Occipital lobe (tissue), 2 donors: ENCODE data around the gene RAB33B. TPM values are rescaled to one million over a fixed set of nuclear protein-coding genes. Genes with fewer than 3 reads are reported as not detected.
"Not testable (repeated sequence)": the region's sequence is repeated elsewhere in the genome, so short reads cannot be mapped to it uniquely, and the experiment has no call there.

Source experiments
- DNase-seq: peaks from one replicate; lab custom pipeline; 2025; lab: John Stamatoyannopoulos, UW
- total RNA-seq: library from RNA; depleted of rRNA; stranded (reverse); fragments of >200 nt; gene quantifications from one replicate; pipeline ENCODE4 v1.2.3, GENCODE V29; 2014

RAB33B gene
- total RNA-seq, 1 donor from 2014 or later, result 47.7 TPM

DNA sequence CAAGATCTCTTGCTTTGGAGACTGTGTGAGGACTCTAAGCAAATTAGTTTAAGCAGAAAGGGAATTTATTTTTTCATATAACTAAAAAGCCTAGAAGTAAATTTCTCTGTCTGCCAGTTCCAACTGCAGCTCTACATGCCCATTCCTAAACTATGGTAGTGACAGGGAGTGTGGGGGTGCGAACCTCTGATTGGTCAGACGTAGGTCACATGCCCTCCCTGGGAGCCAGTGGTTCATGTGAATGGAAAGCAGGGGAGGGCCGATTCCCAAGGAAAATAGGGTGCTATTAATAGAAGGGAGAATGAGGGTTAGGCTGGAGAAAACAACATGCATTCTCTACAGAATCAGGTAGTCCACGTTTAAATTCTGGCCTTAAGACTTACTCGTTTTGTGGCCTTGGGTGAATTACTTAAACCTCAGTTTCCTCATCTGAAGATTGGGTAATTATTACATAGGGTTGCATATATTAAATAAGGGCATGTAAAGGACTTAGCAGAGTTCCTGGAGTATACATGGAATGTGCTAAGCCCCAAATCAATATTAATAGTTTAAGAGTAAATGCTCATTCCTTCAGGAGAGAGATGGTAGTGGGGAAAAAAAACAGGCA is 7.2 kb downstream of the RAB33B start:
- DNase-seq, result no peak

DNA sequence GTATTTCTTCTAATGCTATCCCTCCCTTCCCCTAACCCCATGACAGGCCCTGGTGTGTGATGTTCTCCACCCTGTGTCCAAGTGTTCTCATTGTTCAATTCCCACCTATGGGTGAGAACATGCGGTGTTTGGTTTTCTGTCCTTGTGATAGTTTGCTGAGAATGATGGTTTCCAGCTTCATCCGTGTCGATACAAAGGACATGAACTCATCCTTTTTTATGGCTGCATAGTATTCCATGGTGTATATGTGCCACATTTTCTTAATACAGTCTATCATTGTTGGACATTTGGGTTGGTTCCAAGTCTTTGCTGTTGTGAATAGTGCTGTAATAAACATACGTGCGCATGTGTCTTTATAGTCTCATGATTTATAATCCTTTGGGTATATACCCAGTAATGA is 10.6 kb downstream of the RAB33B start:
- not testable (repeated sequence) for DNase-seq

DNA sequence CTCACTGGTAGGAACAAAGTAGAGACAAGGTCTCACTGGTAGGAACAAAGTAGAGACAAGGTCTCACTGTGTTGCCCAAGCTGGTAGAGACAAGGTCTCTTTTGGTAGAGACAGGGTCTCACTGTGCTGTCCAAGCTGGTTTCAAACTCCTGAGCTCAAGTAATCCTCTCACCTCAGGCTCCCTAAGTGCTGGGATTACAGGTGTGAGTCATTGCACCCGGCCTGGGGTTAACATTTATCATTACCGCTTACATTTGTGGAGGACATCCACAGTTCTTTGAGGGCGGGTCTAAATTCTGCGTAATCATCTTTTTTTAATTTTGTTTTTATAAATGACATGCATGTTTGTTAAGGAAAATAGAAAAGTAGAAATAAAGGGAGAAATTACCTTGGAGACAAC is 12.0 kb downstream of the RAB33B start:
- DNase-seq, result no peak

DNA sequence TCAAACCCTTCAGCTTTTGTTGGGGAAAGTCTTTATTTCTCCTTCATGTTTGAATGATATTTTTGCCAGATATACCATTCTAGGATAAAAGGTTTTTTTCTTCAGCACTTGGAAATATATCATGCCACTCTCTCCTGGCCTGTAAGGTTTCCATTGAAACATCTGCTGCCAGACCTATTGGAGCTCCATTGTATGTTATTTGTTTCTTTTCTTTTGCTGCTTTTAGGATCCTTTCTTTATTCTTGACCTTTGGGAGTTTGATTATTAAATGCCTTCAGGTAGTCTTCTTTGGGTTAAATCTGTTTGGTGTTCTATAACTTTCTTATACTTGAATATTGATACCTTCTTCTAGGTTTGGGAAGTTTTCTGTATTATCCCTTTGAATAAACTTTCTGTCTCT is 14.8 kb downstream of the RAB33B start:
- not testable (repeated sequence) for DNase-seq

DNA sequence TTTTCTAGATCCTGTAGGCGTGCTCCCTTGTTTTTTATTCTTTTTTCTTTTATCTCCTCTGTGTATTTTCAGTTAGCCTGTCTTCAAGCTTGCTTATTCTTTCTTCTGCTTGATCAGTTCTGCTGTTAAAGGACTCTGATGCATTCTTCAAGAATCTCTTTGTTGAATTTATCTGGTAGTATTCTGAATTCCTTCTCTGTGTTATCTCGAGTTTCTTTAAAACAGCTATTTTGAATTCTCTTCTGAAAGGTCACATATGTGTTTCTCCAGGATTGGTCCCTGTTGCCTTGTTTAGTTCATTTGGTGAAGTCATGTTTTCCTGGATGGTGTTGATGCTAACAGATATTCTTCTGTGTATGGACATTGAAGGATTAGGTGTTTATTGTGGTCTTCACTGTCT is 15.3 kb downstream of the RAB33B start:
- DNase-seq, result no peak

DNA sequence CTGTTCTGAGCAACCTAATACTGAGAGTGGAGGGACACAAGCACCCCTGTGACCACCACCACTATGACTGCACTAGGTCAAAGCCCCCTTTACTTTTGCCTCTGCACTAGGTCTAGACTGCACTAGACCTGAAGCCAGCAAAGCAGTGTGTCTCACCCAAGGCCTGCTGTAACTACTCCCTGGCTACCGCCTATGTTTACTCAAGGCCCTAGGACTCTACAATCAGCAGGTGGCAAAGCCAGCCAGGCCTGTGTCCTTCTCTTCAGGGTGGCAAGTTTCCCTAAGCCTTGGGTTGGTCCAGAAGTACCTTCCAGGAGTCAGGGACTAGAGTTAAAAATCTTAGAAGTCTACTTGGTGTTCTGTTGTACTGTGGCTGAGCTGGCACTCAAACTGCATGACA is 15.9 kb downstream of the RAB33B start:
- DNase-seq, result no peak

DNA sequence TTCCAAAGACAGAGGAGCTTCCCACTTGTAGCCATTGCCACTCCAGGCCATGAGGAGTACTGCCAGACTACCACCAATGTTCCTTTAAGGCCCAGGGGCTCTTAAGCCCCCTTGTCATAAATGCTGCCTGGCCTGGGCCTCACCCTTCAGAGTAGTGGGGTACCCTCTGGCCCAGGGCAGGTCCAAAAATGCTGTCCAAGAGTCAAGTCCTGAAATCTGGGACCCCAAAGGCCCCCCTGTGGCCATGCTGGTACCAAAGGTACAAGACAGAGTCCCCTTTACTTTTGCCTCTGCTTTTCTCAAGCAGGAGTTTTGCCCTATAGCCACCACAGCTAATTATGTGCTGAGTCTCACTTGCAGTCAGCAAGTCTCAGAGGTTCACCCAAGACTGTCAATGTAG is 16.4 kb downstream of the RAB33B start:
- no peak for DNase-seq

DNA sequence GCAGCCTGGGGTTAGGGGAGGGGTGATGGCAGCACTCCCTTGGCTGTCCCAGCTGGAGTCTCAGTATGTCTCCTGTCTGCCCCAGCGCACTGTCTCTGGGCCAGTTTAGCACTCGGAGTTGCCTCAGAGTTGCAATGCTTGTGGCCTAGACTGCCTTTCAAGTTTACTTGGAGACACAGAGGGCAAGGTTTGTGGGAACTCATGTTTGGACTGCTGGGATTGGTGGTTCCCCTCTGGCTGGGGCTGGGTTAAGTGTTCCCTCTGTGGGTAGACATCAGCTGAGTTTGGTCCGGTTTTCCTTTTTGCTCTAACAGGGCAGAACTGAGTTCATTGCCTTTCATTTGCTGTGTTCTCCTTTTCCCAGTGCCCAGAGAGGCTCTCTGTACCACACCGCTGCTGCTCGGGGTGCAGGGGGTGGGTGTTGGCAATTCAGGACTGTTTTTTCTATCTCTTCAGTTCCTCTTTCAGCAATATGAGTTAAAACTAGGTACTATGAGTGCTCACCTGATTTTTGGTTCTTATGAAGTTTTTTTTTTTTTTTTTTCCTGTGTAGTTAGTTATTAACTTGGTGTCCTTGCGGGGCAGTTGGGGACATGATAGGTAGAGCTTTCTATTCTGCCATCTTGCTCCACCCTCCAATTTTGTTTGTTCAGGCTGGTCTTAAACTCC is 17.2 kb downstream of the RAB33B start:
- no peak for DNase-seq

DNA sequence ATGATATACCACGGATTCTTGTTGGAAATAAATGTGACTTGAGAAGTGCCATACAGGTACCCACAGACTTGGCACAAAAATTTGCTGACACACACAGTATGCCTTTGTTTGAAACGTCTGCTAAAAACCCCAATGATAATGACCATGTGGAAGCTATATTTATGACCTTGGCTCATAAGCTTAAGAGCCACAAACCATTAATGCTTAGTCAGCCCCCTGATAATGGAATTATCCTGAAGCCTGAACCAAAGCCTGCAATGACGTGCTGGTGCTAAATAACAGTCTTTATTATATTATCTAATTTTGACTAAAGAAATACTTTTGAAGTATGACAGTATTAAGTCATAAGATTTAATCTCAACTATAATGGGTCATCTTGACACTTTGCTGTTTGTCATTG is 18.9 kb downstream of the RAB33B start:
- no peak for DNase-seq

DNA sequence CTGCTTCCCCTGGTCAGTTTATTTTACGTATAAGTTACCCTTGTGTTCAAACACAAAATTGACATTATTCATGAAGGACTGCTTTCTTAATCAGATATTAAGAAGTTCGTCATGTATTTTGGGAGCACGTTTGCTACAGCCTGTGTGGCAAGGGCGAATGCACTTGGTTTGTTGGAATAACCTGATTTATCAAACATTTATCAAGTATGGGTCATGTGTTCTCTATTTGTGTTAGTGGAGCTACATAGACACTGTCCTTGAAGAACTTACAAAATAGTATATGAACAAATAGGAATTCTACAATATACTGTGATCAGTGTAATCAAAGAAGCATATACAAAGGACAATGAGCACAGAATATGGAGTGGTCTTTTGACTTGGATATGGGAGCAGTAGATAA is 22.4 kb downstream of the RAB33B start:
- DNase-seq, result no peak

DNA sequence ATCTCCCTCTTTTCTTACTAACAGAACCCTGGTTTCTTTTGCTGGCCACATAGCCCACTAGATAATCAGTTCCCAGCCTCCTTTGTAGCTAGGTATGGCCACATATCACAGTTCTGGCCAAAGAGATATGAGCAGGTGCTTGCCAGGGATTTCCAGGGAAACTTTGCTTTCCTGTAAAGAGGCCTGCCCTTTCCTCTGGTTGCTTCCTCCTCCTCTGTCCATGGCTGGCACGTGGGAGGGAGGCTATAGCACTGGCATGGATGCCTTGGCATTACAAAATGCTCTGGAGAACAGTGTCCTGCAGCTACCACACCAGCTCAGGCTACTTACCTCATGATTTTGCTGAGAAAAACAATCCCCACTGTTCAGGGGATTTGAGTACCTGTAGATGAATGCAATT is 27.5 kb downstream of the RAB33B start:
- DNase-seq, result no peak

DNA sequence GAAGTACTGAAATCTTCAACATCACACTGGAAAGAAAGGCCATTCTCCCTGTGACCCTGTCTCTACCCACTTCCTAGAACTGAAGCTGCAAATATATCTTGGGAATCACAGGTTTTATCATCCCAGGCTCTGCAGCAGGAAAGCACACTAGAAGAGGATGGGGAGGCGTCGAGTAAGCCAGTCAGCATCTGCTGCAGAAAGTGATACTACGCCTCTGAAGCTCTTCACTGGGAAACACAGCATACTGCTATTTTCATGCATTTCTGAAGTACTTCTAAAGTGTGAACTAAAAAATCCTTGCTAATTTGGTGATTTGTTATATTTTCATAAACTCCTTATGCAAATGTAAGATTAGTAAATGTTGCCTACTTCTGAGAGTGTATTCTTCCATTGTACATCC is 29.1 kb downstream of the RAB33B start:
- DNase-seq, result no peak

DNA sequence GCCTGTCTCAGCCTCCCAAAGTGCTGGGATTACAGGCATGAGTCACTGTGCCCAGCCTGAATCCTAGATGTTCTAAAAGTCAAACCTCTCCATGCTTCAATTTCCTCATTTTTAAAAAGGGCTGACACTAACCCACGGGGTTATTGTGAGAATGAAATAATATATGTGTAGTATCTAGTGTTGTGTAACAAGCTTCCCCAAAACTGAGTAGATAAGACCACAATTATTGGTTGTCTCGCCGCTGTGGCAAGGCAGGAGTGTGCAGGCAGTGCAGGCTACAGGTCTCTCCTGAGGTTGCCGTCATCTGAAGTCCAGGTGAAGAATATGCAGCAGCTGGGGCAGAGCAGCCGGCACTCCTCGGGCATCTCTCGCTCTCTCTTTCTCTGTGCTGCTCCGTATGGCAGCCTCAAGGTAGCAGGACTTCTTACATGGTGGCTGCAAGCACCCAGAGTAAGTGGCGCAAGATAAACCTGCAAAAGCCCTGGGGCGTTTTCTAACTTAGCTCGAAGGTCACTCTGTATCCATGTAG is 30.9 kb downstream of the RAB33B start:
- DNase-seq, result no peak

DNA sequence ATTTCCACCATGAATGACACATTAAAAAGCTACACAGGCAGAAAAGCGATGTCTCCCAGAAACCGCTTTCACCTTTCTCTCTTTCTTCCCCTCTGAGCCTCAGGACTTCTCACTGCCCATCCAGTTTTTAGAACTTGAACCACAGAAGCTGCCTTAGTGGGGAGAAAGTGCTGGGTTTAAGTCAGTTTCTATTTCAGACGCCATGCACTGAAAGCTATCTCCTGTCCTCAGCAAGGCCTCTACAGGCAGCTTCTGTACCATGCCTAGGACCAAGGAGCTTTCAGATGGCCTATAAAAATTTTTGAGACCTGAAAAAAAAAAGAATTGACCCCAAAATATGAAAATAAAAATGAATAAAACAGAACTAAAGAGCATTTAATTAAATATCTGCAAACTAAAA is 34.5 kb downstream of the RAB33B start:
- no peak for DNase-seq

DNA sequence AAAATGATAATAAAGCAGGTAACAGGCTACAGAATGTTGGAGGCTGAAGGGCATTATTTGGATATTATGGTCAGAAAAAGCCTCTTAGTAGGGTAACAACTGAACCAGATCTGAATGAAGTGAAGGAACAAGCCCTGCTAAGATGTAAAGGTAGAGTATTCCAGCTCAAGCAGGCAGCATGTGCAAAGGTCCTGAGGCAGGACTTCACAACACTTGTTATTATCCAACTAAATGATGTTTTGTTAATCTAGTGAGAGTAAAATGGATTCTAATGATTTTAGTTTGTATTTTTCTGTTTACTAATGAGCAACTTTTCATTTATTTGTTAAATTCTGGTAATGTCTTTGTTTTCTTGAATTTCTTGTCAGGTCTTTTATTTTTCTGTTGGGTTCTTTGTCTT is 35.7 kb downstream of the RAB33B start:
- DNase-seq, result no peak

DNA sequence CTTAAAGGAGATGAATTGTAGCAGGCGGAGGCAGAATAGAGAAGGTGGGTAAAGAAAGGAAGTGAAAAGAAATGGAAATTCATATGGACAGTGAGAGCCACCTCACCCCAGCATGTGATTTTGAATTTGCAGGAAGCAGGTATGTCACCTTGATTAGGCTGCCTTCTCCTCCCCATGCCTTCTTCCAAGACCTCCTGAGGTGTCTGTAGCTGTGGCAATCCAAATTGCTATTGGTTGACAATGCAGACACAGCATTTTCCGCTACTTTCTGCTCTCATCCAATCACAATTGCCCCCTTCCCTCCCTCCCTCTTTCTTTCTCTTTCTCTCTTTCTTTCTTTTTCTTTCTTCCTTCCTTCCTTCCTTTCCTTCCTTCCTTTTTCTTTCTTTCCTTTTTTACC is 38.5 kb downstream of the RAB33B start:
- DNase-seq, result no peak

DNA sequence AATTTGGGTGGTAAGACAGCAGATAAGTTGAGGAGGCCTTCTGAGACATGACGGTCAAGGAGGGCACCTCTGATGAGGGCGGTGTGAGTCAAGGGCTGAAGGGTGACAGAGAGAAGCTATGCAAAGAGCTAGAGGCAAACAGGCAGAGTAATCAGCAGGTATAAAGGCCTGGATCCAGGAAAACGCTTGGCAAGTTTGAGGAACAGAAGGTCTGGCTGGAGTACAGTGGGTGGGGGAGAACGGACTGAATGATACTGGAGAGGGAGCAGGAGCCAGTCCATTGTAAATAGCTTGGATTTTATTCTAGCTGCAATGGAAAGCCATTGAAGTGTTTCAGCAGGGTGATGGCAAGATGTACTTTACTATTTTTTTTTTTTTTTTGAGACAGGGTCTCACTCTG is 39.3 kb downstream of the RAB33B start:
- DNase-seq, result no peak

DNA sequence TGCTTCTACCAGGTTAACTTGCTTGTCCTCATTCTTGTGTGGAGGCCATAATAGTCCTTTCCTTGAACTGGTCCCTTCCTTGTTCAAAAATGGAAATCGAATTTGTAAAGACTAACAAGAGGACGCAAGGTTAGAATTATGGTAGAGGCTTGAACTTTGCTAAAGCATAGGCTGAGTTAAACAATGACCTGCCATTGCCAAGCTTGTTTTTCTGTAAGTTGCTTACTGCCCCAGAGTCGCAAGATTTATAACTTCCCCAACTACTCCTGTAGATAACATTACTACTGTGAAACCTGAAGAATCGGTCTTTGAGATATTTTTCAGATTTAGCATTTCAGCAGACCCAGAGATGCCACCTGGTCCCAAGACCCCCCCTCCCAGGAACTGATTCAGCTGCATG is 45.3 kb downstream of the RAB33B start:
- no peak for DNase-seq

DNA sequence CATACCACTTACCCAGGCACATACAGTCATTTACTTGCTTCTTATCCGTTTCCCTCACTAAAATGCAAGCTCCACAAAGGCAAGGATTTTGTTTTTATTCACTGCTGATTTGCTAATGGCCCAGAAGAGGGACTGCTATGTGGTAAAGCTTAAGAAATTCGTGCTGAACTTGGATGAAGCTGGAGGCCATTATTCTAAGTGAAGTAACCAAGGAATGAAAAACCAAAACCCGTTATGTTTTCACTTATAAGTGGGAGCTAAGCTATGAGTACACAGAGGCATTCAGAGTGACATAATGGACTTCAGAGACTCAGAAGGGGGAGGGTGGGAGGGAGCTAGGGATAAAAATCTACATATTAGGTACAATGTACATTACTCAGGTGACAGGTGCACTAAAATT is 47.2 kb downstream of the RAB33B start:
- no peak for DNase-seq

DNA sequence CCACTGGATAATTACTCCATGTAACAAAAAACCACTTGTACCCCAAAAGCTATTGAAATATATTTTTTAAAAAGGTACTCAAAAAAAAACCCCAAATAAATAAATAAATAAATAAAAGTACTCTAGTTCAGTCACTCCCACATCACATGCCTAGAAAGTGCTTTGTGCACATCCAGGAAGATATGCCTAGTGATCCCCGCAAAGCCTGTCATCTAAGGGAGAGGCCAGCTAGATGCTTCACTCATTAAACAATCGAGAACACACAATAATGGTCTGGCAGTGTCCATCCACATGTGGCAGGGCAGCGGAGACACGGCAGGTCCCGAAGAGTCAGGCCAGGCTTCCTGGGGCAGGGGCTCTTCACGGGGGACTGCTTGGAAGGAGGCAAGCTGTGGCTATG is 47.6 kb downstream of the RAB33B start:
- DNase-seq, result no peak

DNA sequence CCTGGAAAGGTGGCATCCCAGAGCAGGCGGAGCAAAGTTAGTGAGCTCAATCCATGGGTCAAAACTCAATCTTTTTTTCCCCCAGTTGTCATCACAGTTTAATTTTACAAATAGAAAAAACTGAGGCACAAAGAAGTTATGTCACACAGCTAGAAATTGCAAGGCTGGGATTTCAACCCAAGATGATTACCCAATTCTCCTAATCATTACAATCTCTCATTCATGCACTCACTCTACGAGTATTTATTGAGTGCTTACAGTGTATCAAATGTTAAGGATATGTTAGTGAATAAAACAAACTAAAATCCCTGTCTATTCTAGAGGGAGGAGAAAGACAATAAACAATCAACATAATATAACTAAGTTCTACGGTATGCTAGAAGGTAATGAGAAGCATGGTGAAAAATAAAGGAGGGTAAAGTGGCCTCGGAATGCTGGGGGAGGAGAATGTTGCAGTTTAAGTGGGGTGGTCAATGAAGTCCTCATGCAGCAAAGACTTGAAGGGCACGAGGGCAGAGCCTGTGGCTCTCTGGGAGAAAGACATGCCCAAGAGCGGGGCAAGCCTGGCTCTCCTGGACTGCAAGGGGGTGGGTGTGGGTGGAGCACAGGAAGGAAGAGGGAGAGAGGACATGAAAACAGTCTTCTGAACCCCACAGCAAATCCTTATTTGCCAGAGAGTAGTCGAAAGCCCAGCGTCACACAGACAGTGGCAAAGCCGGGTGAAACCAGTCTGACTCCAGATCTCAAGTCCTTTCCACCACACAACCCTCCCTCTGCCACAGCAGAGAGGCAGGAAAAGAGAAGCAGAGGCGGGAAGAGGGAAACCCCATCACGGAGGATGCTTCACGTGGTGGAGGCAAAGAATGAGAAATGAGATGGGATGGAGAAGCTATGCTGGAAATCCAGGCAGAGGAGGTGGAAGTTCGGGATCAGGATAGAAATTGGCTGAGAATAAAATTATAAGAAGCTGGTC is 48.3 kb downstream of the RAB33B start:
- no peak for DNase-seq

DNA sequence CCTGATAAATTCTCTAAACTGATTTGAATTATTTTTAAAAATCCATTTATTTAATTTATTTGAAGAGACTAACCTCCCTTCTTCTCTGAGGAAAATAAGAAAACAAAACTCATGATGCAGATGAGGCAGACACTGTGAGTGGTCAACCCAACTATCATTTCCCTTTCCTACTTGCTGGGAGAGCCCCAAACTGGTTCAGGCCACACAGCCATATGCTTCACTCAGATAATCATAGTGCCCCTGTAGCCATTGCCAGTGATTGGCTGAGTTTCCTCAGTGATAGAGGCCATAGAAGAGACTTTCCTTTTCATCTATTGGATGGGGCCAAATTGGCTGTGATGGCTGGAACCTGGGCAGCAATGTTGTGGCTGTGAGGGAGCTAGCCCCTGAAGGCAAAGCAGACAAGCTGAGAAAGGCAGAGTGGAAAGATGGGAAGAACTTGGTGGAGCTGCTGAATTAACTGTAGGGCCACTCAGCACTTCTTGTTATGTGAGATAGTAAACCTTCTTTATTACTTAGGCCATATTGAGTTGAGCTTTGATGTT is 49.8 kb downstream of the RAB33B start:
- no peak for DNase-seq
